Stimulated activated naive CD4-positive, alpha-beta T cell treated with Interleukin-2 at 50 U/mL for 16 hours (primary cell): Measurements from ENCODE around the gene FKBP6.
A peak's percentile ranks its signal among the peaks of the same experiment; 100 is the strongest.
"Not testable (repeated sequence)": the region's sequence is repeated elsewhere in the genome, so short reads cannot be mapped to it uniquely, and the experiment has no call there.

Experiments used
- DNase-seq: peaks from one replicate; lab custom pipeline; 2025; lab: John Stamatoyannopoulos, UW

Gene FKBP6, protein sequence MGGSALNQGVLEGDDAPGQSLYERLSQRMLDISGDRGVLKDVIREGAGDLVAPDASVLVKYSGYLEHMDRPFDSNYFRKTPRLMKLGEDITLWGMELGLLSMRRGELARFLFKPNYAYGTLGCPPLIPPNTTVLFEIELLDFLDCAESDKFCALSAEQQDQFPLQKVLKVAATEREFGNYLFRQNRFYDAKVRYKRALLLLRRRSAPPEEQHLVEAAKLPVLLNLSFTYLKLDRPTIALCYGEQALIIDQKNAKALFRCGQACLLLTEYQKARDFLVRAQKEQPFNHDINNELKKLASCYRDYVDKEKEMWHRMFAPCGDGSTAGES

DNA sequence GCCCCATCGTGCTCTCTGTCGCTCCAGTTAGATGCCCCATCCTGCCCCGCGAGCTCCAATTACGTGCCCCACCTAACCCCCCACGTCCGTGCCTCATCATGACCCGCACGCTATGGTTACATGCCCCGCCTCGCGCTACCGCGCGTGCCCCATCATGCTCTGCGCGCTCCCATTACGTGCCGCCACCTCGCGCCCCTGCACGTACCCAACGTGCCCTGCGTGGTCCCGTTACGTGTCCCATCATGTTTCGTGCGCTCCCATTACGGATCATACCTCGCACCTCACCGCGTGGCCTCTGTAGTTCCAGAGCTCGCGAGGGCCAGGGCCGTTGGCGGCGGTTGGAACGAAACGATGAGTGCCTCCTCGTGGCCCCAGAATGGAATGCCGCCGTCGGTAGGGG lies at the start of gene FKBP6, which contains the start of gene TRIM50:
Gene FKBP6 (plus strand): TSS at position 240 of the 400 bp plus-strand sequence. CDS start 268 bp downstream, outside the sequence.
Gene TRIM50 (minus strand): TSS at position 161 of the 400 bp plus-strand sequence. CDS start 3,295 bp downstream, outside the sequence.
- DNase-seq, result not testable (repeated sequence)

DNA sequence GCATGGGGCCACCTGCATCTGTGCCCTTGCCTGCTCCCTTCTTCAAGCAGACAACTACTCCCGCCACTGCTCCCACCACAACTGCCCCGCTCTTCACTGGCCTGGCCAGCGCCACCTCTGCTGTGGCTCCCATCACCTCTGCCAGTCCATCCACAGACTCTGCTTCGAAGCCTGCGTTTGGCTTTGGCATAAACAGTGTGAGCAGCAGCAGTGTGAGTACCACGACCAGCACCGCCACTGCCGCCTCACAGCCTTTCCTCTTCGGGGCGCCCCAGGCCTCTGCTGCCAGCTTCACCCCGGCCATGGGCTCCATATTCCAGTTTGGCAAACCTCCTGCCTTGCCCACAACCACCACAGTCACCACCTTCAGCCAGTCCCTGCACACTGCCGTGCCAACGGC lies 30.7 kb upstream of the FKBP6 start:
- not testable (repeated sequence) for DNase-seq

DNA sequence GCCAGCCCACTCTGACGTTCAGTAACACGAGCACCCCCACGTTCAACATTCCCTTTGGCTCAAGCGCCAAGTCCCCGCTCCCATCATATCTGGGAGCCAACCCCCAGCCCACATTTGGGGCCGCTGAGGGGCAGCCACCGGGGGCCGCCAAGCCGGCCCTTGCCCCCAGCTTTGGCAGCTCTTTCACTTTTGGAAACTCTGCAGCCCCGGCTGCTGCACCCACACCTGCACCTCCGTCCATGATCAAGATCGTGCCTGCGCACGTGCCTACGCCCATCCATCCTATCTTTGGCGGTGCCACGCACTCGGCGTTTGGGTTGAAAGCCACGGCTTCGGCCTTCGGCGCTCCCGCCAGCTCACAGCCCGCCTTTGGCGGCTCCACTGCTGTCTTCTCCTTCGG lies 30.3 kb upstream of the FKBP6 start:
- DNase-seq, result not testable (repeated sequence)

GRCh38 chr7:73299812-73300211 lies 28.1 kb upstream of the FKBP6 start:
- DNase-seq, result not testable (repeated sequence)

DNA sequence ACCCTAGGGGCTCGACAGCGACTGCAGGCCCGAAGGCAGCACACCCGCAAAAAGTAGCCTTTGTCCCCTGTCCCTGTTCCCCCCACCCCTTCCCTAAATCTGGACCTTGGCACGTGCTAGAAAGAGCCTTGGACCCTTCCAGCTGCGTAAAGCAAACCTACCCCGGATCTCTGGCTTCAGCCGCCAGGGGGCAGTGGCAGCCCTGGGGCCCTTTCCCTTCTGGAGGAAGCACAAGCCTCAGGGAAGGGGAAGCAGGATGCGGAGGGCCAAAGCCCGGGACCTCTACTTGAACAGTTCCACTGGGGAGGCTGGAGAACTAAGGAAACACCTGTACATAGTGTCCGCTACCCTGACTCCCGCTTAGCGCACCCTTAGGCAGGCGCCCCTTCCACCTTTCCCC lies 26.9 kb upstream of the FKBP6 start:
- not testable (repeated sequence) for DNase-seq

DNA sequence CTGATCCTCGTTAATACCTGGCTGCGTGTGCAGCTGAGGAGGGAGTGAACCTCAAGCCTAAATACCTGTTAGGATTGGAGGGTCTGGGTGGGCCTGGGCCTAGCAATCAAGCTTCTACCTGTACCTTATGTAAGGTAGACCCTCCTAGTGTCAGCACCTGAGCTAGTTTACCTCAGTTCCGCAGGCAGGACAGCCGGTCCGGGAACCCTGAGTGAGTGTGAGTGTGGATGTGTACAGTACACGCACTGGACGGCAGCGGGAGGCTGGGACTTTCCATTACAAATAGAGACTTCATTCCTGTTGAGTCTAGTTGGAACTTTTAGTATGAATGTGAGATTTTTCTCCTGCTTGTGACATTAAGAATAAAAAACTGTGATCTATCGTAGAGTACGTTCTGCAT lies 25.1 kb upstream of the FKBP6 start:
- not testable (repeated sequence) for DNase-seq

DNA sequence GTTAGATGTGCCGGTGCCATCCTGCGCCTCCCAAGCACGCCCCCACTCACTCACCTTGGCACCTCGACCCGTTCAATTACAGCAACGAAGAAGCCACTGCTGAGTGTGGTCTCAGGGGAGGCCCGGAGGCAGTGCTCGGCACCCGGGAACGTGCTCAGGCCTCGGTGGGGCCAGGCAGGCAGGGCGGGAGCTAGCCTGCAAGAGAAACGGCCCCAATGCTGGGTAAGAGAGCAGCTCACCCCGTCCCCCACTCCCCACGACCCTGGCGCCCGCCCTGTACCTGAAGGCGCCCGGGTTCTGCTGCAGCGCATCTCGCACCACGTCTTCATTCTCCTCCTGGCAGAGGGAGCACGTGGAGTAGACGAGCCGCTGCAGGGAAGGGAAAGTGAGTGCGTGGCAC lies 24.4 kb upstream of the FKBP6 start:
- no peak for DNase-seq

GRCh38 chr7:73304071-73304470 lies 23.9 kb upstream of the FKBP6 start:
- DNase-seq, result no peak

- not testable (repeated sequence) for DNase-seq
Observed at GRCh38 chr7:73304612-73305387, 23.2 kb upstream of the FKBP6 start.

DNA sequence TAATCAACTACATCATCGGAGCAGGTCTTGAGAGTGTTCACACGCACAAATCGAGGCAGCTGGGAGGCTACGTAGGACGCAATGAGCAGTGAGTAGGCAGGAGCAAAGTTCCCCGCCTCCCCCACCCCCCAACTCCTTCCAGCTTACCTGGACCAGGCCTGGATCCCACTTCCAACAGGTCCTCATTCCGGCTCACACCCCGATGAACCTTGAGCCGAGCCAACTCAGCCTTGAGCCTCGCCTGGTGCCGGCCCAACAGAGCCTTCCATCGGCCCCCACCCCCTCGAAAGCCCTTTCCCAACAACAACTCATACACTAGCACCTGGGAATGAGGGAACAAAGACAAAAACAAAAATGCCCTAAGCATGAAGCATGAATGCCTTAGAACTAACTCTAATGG lies 20.5 kb upstream of the FKBP6 start:
- DNase-seq, result no peak

DNA sequence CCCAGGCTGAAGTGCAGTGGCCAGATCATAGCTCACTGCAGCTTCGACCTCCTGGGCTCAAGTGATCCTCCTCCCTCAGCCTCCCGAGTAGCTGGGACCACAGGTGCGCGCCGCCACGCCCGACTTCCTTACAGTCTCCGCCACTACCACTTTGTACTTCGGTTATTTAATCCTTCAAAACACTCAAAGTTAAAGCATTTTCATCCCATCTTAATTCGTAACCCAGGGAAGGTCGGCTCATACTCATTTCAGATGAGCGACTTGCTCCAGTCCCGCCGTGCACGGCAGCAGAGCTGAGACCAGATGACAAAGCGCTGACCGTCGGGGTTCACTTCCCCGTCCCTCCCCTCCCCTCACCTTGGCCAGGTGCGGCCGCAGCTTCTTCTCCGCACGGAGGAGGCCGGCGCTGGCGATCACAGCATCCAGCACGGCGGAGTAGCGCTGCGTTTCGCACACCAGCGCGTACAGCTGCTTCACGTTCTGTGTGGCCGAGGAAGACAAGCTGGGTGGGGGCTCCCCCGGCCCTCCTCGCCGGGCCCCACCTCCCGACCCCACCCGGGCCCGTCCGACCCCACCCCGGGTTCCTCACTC lies 19.8 kb upstream of the FKBP6 start:
- DNase-seq, result no peak

DNA sequence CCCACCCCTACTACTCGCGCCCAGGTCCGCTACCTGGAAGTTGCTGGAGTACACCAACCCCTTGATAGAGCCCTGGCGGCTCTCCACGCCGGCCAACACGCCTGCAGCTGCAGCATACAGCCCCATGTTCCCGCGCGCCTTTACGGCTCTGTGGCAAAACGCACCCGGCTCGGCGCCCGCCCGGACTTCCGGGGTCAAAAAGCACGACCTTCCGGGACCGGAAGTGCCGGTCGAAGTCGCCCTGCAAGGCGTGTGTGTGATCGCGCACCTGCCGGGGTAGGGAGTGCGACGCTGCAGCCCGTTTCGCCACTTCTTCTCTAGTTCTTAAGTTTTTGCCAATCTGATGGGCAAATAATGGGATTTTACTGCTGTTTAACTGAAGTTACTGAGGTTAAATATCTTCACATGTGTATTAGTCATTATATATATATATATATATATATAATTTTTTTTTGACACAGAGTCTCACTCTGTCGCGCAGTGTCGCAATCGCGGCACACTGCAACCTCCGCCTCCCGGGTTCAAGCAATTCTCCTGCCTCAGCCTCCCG lies 19.2 kb upstream of the FKBP6 start, which contains the start of gene NSUN5:
Gene NSUN5 (minus strand): TSS at position 162 of the 550 bp plus-strand sequence. CDS start 36 bp downstream, at position 126.
- DNase-seq, result peak; percentile 88

DNA sequence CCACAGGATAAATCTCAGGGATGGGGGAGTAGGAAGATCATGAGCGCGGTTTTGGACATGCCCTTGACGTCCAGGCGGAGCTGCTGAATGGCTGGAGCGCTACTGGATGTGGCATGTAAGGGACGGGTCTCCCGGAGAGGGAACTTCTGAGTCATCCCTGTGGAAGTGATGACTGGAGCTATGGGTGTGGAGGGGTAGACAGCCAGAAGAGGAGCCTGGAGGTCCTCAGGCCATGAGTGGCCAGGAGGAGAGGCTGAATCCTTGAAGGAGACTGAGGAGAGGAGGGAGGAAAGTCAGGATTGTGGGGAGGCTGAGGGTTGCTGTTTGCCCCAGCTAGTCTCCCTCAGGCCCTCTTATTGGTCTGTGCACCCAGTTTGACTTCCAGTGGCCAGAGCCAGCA lies 16.5 kb upstream of the FKBP6 start:
- DNase-seq, result not testable (repeated sequence)

- DNase-seq, result no peak
Observed at GRCh38 chr7:73312831-73313520, 15.0 kb upstream of the FKBP6 start.

DNA sequence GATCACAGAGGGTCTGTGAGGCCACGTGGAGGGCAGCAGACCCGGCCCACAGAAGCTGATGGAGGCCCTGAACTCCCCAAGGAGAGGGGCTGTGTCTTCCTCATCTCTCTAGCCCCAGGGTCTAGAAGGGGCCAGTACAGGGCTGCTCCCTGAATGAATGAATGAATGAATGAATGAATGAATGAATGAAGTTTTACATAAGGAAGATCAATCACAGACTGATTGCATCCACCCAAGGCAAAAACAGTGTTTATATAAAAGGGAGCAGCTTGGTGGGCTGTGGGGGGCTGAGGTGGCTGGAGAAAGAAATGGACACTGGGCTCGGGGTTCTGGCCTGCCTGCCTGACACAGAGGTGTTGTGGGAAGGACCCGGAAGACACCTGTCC lies 14.4 kb upstream of the FKBP6 start:
- no peak for DNase-seq

- no peak for DNase-seq
Observed at GRCh38 chr7:73314271-73314670, 13.7 kb upstream of the FKBP6 start.

GRCh38 chr7:73316521-73316920 lies 11.4 kb upstream of the FKBP6 start:
- DNase-seq, result no peak

GRCh38 chr7:73318656-73319204 lies 9.2 kb upstream of the FKBP6 start:
- DNase-seq, result not testable (repeated sequence)

DNA sequence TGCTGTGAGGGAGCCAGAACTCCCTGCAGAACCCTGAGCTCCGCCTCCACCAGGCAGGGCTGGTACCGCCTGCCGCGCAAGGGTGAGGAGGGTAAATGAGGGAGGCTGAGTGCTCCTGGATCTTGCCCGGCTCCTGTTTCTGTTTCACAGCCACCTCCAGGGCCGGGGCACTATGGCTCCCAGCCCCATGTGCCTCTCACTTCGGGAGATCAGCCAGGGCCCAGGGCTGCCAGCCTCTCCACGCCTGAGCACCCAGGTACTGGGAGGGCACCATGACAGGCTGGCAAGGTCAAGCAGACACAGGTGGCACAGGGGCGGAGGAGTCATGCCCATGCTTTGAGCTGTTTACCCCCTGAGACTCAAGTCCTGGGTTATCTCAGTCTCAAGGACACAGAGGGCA lies 8.4 kb upstream of the FKBP6 start:
- DNase-seq, result not testable (repeated sequence)

DNA sequence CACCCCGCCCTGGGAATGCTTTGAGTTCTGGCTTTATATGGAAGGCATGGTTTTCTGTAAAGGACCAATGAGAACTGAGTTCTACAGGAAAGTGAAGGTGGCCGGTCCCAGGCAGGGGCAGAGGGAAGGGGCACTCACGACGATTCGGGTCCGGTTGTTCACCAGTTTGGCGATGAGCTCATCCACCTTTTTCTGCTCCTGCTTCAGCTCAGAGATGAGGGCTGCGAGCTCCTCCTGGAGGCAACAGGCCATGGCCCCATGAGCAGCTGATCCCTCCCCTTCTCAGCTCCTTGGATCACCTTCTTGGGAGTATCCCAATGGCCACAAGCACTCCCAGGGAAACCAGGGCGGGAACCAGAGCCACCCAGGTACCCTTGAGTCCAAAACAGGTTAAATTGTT lies 8.0 kb upstream of the FKBP6 start:
- not testable (repeated sequence) for DNase-seq

GRCh38 chr7:73323434-73324080 lies 4.4 kb upstream of the FKBP6 start:
- not testable (repeated sequence) for DNase-seq
